Neutrophil (primary cell): ENCODE measurements around the gene UBC.
A peak's percentile ranks its signal among the peaks of the same experiment; 100 is the strongest.
"Not testable (repeated sequence)": the region's sequence is repeated elsewhere in the genome, so short reads cannot be mapped to it uniquely, and the experiment has no call there.

ENCODE experiments used
- H3K27ac ChIP-seq: fragments of 200-600 bp; sonication (generic); 2 replicates; pipeline ENCODE4 v1.5.1; 2016; ENCODE audit warnings: mild to moderate bottlenecking, moderate library complexity
- H3K27me3 ChIP-seq: fragments of 200-600 bp; sonication (generic); 2 replicates; pipeline ENCODE4 v1.6.0; 2016; ENCODE audit warnings: mild to moderate bottlenecking
- H3K36me3 ChIP-seq: fragments of 200-600 bp; sonication (generic); 2 replicates; pipeline ENCODE4 v1.5.1; 2017
- H3K4me1 ChIP-seq, 2 experiments: fragments of 200-600 bp in 1 of 2; sonication (generic) in 1 of 2; 1 replicate in 1 of 2; 2 replicates in 1 of 2; pipeline versions ENCODE4 v1.5.1 to v1.6.1; 2013 to 2016; ENCODE audit warnings: low read depth in 1 of 2, low read length in 1 of 2, mild to moderate bottlenecking in 1 of 2, moderate library complexity in 1 of 2; ENCODE audit not compliant: control insufficient read depth in 1 of 2, insufficient read depth in 1 of 2
- H3K4me3 ChIP-seq, 2 experiments: fragments of 200-600 bp in 1 of 2; sonication (generic) in 1 of 2; 1 replicate in 1 of 2; 2 replicates in 1 of 2; pipeline ENCODE4 v1.5.1; 2013 to 2016; ENCODE audit warnings: low read depth in 1 of 2, low read length in 1 of 2, mild to moderate bottlenecking in 1 of 2, moderate library complexity in 1 of 2
- H3K9me3 ChIP-seq: fragments of 200-600 bp; sonication (generic); 2 replicates; pipeline ENCODE4 v1.5.1; 2016
- TF ChIP-seq, protein P1 (sequence below): fragments of 200-600 bp; sonication (generic); IDR thresholded peaks from 2 replicates; pipeline ENCODE4 v1.5.1; 2016; ENCODE audit warnings: antibody characterized with exemption

UBC gene

GRCh38 chr12:124940143-124940392, 25.6 kb upstream of the UBC start:
- Histone ChIP-seq H3K9me3 (no peaks in the 10 kb centered on the region), H3K36me3 (no peaks in the 10 kb centered on the region), H3K4me3 (peak overlapping the region; percentile 39 to 41), H3K27ac (peak overlapping the region; percentile 80), H3K4me1 (peaks cover 61 to 62% of the 10 kb centered on the region in 2 experiments), H3K27me3 (no peaks in the 10 kb centered on the region)
- TF ChIP-seq, protein P1, sequence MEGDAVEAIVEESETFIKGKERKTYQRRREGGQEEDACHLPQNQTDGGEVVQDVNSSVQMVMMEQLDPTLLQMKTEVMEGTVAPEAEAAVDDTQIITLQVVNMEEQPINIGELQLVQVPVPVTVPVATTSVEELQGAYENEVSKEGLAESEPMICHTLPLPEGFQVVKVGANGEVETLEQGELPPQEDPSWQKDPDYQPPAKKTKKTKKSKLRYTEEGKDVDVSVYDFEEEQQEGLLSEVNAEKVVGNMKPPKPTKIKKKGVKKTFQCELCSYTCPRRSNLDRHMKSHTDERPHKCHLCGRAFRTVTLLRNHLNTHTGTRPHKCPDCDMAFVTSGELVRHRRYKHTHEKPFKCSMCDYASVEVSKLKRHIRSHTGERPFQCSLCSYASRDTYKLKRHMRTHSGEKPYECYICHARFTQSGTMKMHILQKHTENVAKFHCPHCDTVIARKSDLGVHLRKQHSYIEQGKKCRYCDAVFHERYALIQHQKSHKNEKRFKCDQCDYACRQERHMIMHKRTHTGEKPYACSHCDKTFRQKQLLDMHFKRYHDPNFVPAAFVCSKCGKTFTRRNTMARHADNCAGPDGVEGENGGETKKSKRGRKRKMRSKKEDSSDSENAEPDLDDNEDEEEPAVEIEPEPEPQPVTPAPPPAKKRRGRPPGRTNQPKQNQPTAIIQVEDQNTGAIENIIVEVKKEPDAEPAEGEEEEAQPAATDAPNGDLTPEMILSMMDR = no peak

DNA sequence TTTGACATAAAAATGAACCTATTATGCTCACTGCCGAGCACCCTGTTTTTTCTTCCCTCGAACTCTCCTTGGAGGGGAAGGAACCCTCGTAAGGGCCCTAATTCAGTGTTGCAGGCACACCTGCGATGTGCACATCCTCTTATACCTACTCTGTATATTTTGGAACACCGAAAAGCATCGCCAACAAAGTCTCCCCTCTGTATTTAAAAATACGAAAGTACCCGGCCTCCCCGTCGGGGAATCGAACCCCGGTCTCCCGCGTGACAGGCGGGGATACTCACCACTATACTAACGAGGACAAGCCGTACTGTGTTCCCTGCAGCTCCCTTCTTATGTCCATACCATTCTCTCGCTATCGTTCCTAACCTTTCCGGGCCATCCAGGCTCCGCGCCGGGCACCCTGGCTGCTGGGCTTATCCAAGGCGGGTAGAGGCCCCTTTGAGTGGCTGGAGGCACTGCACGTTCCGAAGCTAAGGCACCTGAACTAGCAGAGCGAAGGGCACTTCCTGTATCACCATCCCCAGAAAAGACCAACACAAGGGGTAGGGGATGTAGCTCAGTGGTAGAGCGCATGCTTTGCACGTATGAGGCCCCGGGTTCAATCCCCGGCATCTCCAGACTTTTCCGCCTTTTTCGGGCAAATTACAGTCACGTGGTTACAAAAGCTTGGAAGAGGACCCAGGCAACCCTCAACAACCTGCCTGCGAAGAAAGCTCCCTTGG, 25.1 kb upstream of the UBC start:
- Histone ChIP-seq H3K9me3 (no peaks in the 10 kb centered on the region), H3K36me3 (no peaks in the 10 kb centered on the region), H3K27me3 (no peaks in the 10 kb centered on the region), H3K4me1 (peaks cover 61 to 65% of the 10 kb centered on the region in 2 experiments), H3K27ac (peak overlapping the region; percentile 80), H3K4me3 (peak overlapping the region; percentile 39 to 41)
- TF ChIP-seq, protein P1 = no peak

DNA sequence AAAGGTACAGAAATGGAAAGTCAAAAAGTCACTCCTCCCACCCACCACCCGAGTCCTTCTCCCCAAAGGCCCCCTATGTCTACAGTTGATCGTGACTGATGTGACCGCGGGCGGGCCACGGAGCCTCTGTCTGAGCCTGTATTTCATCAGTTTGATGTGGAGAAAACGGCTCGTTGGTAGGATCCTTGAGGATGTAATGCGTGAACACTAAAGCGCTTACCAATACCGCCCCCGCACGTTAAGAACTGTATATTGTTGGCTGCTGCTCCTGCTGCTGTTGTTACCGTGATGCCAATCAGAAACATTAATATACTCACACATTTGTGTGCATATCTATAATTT, 24.6 kb upstream of the UBC start:
- H3K4me3 ChIP-seq = peak overlapping the region; percentile 39 to 41
- TF ChIP-seq, protein P1 = peak; percentile 49
- no peaks in the 10 kb centered on the region for H3K9me3 ChIP-seq
- H3K36me3 ChIP-seq = no peaks in the 10 kb centered on the region
- no peaks in the 10 kb centered on the region for H3K27me3 ChIP-seq
- H3K4me1 ChIP-seq = peaks cover 61 to 65% of the 10 kb centered on the region in 2 experiments
- H3K27ac ChIP-seq = peak overlapping the region; percentile 80

GRCh38 chr12:124938587-124938986, 24.1 kb upstream of the UBC start:
- TF ChIP-seq, protein P1 = no peak
- Histone ChIP-seq H3K4me1 (peaks cover 61 to 65% of the 10 kb centered on the region in 2 experiments), H3K4me3 (peak overlapping the region; percentile 39 to 41), H3K36me3 (no peaks in the 10 kb centered on the region), H3K27ac (peak overlapping the region; percentile 80), H3K9me3 (no peaks in the 10 kb centered on the region), H3K27me3 (no peaks in the 10 kb centered on the region)

GRCh38 chr12:124938108-124938507, 23.7 kb upstream of the UBC start:
- Histone ChIP-seq H3K36me3 (no peaks in the 10 kb centered on the region), H3K4me3 (peak overlapping the region; percentile 39 to 41), H3K27ac (peak overlapping the region; percentile 80), H3K27me3 (no peaks in the 10 kb centered on the region), H3K4me1 (peaks cover 61 to 65% of the 10 kb centered on the region in 2 experiments), H3K9me3 (no peaks in the 10 kb centered on the region)
- TF ChIP-seq, protein P1 = no peak

- not testable (repeated sequence) for H3K27me3 ChIP-seq, H3K9me3 ChIP-seq, H3K4me3 ChIP-seq, H3K27ac ChIP-seq, H3K36me3 ChIP-seq
- peaks cover 38 to 43% of the 10 kb centered on the region in 2 experiments for H3K4me1 ChIP-seq
Measured at GRCh38 chr12:124931528-124931927, 17.1 kb upstream of the UBC start.
